Skeletal muscle satellite cell (primary cell): ENCODE data around the gene STKLD1. TPM values are rescaled to one million over a fixed set of nuclear protein-coding genes. Genes with fewer than 3 reads are reported as not detected.

Experiments used
- small RNA-seq: library from RNA; depleted of rRNA; stranded (forward); fragments of <200 nt; gene quantifications from one replicate; pipeline ENCODE3, GENCODE V24; 2012

Gene STKLD1

Small RNAs within 50 kb of the gene (small RNA-seq; reads per million reads assigned to genes)
- gene RF00019 (not detected), gene SNORD24 (not detected), gene SNORD36A (not detected), gene SNORD36B (not detected), gene SNORD36C (not detected)
